Breast epithelium (tissue), 4 donors: ENCODE results near the gene NPIPB2. TPM values are rescaled to one million over a fixed set of nuclear protein-coding genes. Genes with fewer than 3 reads are reported as not detected.

Source experiments
- DNase-seq, 2 donors: peaks; one replicate each; pipeline ENCODE4 v3.0.0-alpha.2; 2019; ENCODE audit warnings: low spot score in 2 of 2
- H3K27ac ChIP-seq, 2 donors: fragments of 200-600 bp; sonication (generic) in 1 of 2; one replicate each; pipeline ENCODE4 v1.5.1; 2016 to 2019; ENCODE audit warnings: mild to moderate bottlenecking in 1 of 2
- H3K27me3 ChIP-seq, 2 donors: fragments of 200-600 bp; sonication (generic) in 1 of 2; one replicate each; pipeline versions ENCODE4 v1.5.1 to v1.6.0; 2017 to 2019; ENCODE audit warnings: control low read depth in 1 of 2, mild to moderate bottlenecking in 1 of 2
- H3K36me3 ChIP-seq: fragments of 200-600 bp; one replicate; pipeline ENCODE4 v1.5.1; 2019
- H3K4me1 ChIP-seq, 2 donors: fragments of 200-600 bp; sonication (generic); one replicate each; pipeline ENCODE4 v1.5.1; 2016 to 2019; ENCODE audit warnings: control low read depth in 1 of 2
- H3K4me3 ChIP-seq, 3 donors: fragments of 200-600 bp; sonication (generic); 1 replicate in 2 of 3; 2 replicates in 1 of 3; pipeline ENCODE4 v1.5.1; 2016 to 2019; ENCODE audit warnings: mild to moderate bottlenecking in 3 of 3, moderate library complexity in 2 of 3
- H3K9me3 ChIP-seq, 2 donors: fragments of 200-600 bp; sonication (generic) in 1 of 2; one replicate each; pipeline ENCODE4 v1.5.1; 2016 to 2019; ENCODE audit warnings: control low read depth in 1 of 2
- CTCF ChIP-seq, 3 donors: fragments of 450-650 bp; IDR thresholded peaks; one replicate each; pipeline ENCODE4 v1.5.1; 2016 to 2017; ENCODE audit warnings: antibody characterized with exemption in 3 of 3, mild to moderate bottlenecking in 3 of 3, moderate library complexity in 3 of 3
- POLR2A ChIP-seq: fragments of 450-650 bp; IDR thresholded peaks from one replicate; pipeline ENCODE4 v1.6.1; 2016; ENCODE audit warnings: antibody characterized with exemption, mild to moderate bottlenecking, moderate library complexity
- POLR2AphosphoS5 ChIP-seq, 3 donors: sonication (generic); formaldehyde crosslinking; IDR thresholded peaks; one replicate each; pipeline ENCODE4 v1.6.1; 2017; ENCODE audit warnings: antibody characterized with exemption in 3 of 3
- intact Hi-C: fragments of 100-400 bp; cut with DNase I; formaldehyde crosslinking; loops from one replicate; pipeline ENCODE4 v1.15.1; 2023; ENCODE audit warnings: low total_unique reads
- total RNA-seq, 3 donors: library from RNA; depleted of rRNA; stranded (reverse); fragments of >200 nt; gene quantifications; one replicate each; pipeline ENCODE4 v1.1.0, GENCODE V29; 2016

NPIPB2 gene
- total RNA-seq, 3 donors from 2014 or later: 14.8 to 23.9 (median 20.3) TPM

- Histone ChIP-seq H3K27me3 (no peaks in the 10 kb centered on the region), H3K4me3 (no peak overlapping the region), H3K4me1 (no peaks in the 10 kb centered on the region), H3K27ac (no peak overlapping the region), H3K36me3 (no peaks in the 10 kb centered on the region), H3K9me3 (no peaks in the 10 kb centered on the region)
- TF ChIP-seq POLR2AphosphoS5 (IDR thresholded peaks at IDR 0.05) (no peak), POLR2A (no peak), CTCF (IDR thresholded peaks at IDR 0.05) (no peak)
- no peak for DNase-seq
- intact Hi-C loops: no loop called here
These were observed 45.2 kb downstream of the NPIPB2 start for GRCh38 chr16:11896486-11897176.

GRCh38 chr16:11893571-11893970, 48.3 kb downstream of the NPIPB2 start:
- H3K4me1 ChIP-seq: no peaks in the 10 kb centered on the region
- no peaks in the 10 kb centered on the region for H3K36me3 ChIP-seq

GRCh38 chr16:11892761-11893160, 49.1 kb downstream of the NPIPB2 start:
- no peak for TF ChIP-seq POLR2A
- no peak for DNase-seq
- Histone ChIP-seq H3K9me3 (no peaks in the 10 kb centered on the region), H3K36me3 (no peaks in the 10 kb centered on the region), H3K4me1 (no peaks in the 10 kb centered on the region), H3K4me3 (no peak overlapping the region), H3K27me3 (no peaks in the 10 kb centered on the region), H3K27ac (no peak overlapping the region)
- intact Hi-C loops: no loop called here

More at GRCh38 chr16:11893571-11893970, 48.3 kb downstream of the NPIPB2 start:
- Histone ChIP-seq H3K27me3 (no peaks in the 10 kb centered on the region), H3K9me3 (no peaks in the 10 kb centered on the region), H3K27ac (no peak overlapping the region), H3K4me3 (no peak overlapping the region)
- intact Hi-C loops: no loop called here
- DNase-seq: no peak
- TF ChIP-seq CTCF (IDR thresholded peaks at IDR 0.05) (no peak), POLR2AphosphoS5 (IDR thresholded peaks at IDR 0.05) (no peak), POLR2A (no peak)

- no peak overlapping the region for H3K4me3 ChIP-seq
- no peaks in the 10 kb centered on the region for H3K4me1 ChIP-seq
- no peak overlapping the region for H3K27ac ChIP-seq
- H3K27me3 ChIP-seq: no peaks in the 10 kb centered on the region
- TF ChIP-seq POLR2AphosphoS5 (IDR thresholded peaks at IDR 0.05) (no peak), POLR2A (no peak), CTCF (IDR thresholded peaks at IDR 0.05) (no peak)
- H3K9me3 ChIP-seq: no peaks in the 10 kb centered on the region
- H3K36me3 ChIP-seq: no peaks in the 10 kb centered on the region
- intact Hi-C loops: no loop called here
- DNase-seq: no peak
These were observed 51.4 kb downstream of the NPIPB2 start for GRCh38 chr16:11890231-11890965.

- Histone ChIP-seq H3K4me1 (no peaks in the 10 kb centered on the region), H3K4me3 (no peak overlapping the region), H3K27me3 (no peaks in the 10 kb centered on the region), H3K36me3 (peaks cover 3% of the 10 kb centered on the region), H3K9me3 (no peaks in the 10 kb centered on the region), H3K27ac (no peak overlapping the region)
- intact Hi-C loops: no loop called here
- TF ChIP-seq POLR2A (no peak), CTCF (IDR thresholded peaks at IDR 0.05) (no peak), POLR2AphosphoS5 (IDR thresholded peaks at IDR 0.05) (no peak)
- no peak for DNase-seq
These were observed 55.0 kb downstream of the NPIPB2 start for GRCh38 chr16:11886881-11887280.
